ENCODE data around the gene RHBDF1.

- TF ChIP-seq, protein P1, sequence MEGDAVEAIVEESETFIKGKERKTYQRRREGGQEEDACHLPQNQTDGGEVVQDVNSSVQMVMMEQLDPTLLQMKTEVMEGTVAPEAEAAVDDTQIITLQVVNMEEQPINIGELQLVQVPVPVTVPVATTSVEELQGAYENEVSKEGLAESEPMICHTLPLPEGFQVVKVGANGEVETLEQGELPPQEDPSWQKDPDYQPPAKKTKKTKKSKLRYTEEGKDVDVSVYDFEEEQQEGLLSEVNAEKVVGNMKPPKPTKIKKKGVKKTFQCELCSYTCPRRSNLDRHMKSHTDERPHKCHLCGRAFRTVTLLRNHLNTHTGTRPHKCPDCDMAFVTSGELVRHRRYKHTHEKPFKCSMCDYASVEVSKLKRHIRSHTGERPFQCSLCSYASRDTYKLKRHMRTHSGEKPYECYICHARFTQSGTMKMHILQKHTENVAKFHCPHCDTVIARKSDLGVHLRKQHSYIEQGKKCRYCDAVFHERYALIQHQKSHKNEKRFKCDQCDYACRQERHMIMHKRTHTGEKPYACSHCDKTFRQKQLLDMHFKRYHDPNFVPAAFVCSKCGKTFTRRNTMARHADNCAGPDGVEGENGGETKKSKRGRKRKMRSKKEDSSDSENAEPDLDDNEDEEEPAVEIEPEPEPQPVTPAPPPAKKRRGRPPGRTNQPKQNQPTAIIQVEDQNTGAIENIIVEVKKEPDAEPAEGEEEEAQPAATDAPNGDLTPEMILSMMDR (IDR thresholded peaks at IDR 0.05; ENCODE audit: insufficient read depth, low read depth, low read length) = no peak
- no peak for TF ChIP-seq EZH2 (IDR thresholded peaks at IDR 0.05; ENCODE audit: insufficient read depth, low read length)
Observed at GRCh38 chr16:78444-79150, 6.2 kb upstream of the RHBDF1 start.
